Panc1 (cell line): ENCODE data around the gene NIPAL3. TPM values are rescaled to one million over a fixed set of nuclear protein-coding genes. Genes with fewer than 3 reads are reported as not detected.

Source experiments
- ATAC-seq: fragments of 200-7000 bp; cut with Tn5 transposase; 2 replicates; pipeline ENCODE4 v1.9.1; 2020; ENCODE audit warnings: mild to moderate bottlenecking, moderate library complexity
- BruUV-seq: library from RNA; stranded (reverse); fragments of 400-500 nt; replicated peaks from 2 replicates; lab custom pipeline; 2021; lab: Mats Ljungman, UMichigan
- CTCF ChIA-PET: fragments of 300-600 bp; sonication (Branson Sonifier 250); formaldehyde crosslinking; loops from one replicate; lab custom pipeline; 2022; ENCODE audit warnings: antibody characterized with exemption; lab: Charles Lee
- POLR2A ChIA-PET: fragments of 300-600 bp; sonication (Branson Sonifier 250); formaldehyde crosslinking; loops from one replicate; lab custom pipeline; 2022; ENCODE audit warnings: antibody characterized with exemption; lab: Charles Lee
- DNase-seq: peaks from one replicate; pipeline ENCODE4 v3.0.0-alpha.2; 2010; ENCODE audit warnings: low read depth, low spot score
- H3K27ac ChIP-seq: 2 replicates; pipeline ENCODE4 v1.5.1; 2011; ENCODE audit warnings: mild to moderate bottlenecking, low read length, inconsistent platforms
- H3K27me3 ChIP-seq: fragments of 200-500 bp; sonication (Bioruptor generic); 2 replicates; pipeline ENCODE4 v1.6.0; 2014; ENCODE audit warnings: low read length, inconsistent platforms; ENCODE audit not compliant: control insufficient read depth, insufficient read depth
- H3K36me3 ChIP-seq: fragments of 200-500 bp; sonication (Bioruptor generic); 2 replicates; pipeline ENCODE4 v1.5.1; 2014; ENCODE audit warnings: inconsistent platforms, mild to moderate bottlenecking, low read length, moderate library complexity; ENCODE audit not compliant: control insufficient read depth, insufficient read depth
- H3K4me1 ChIP-seq: 2 replicates; pipeline ENCODE4 v1.5.1; 2011; ENCODE audit warnings: inconsistent platforms, mild to moderate bottlenecking, low read length, moderate library complexity; ENCODE audit not compliant: control insufficient read depth, insufficient read depth
- H3K4me3 ChIP-seq, 2 experiments: 2 replicates each; pipeline ENCODE4 v1.5.1; 2011 to 2012; ENCODE audit warnings: low read depth in 2 of 2, low read length in 2 of 2, mild to moderate bottlenecking in 2 of 2, inconsistent platforms in 1 of 2, moderate library complexity in 1 of 2
- H3K9me3 ChIP-seq: fragments of 200-500 bp; sonication (Bioruptor generic); 2 replicates; pipeline ENCODE4 v1.5.1; 2014; ENCODE audit warnings: low read depth, mild to moderate bottlenecking, inconsistent platforms, low read length, moderate library complexity; ENCODE audit not compliant: control insufficient read depth, insufficient read depth
- CTCF ChIP-seq: fragments of 450-650 bp; IDR thresholded peaks from 2 replicates; pipeline ENCODE4 v1.5.1; 2017; ENCODE audit warnings: mild to moderate bottlenecking
- POLR2AphosphoS5 ChIP-seq: IDR thresholded peaks from 2 replicates; pipeline ENCODE4 v1.6.1; 2012; ENCODE audit warnings: mild to moderate bottlenecking, low read depth, low read length, moderate library complexity
- SIN3A ChIP-seq: IDR thresholded peaks from 2 replicates; pipeline ENCODE4 v1.6.1; 2012; ENCODE audit warnings: low read depth, mild to moderate bottlenecking, low read length, moderate library complexity, borderline replicate concordance; ENCODE audit not compliant: insufficient read depth
- TCF7L2 ChIP-seq: IDR thresholded peaks from 2 replicates; pipeline ENCODE4 v1.6.1; 2011; ENCODE audit warnings: mild to moderate bottlenecking, low read depth, low read length, inconsistent platforms
- in situ Hi-C: cut with HindIII; loops from 2 replicates; pipeline ENCODE4 v1.10.0; 2016; ENCODE audit warnings: low sequenced_read_pairs, low pct_unique_long_range_greater_than_20kb
- intact Hi-C: fragments of 100-400 bp; cut with micrococcal nuclease; formaldehyde crosslinking; loops from one replicate; pipeline ENCODE4 v1.10.0; 2022; ENCODE audit not compliant: unreplicated experiment
- total RNA-seq: library from RNA; stranded (reverse); gene quantifications from one replicate; pipeline ENCODE4 v1.2.1, GENCODE V29; 2021; ENCODE audit not compliant: unreplicated experiment
- TF ChIP-seq, protein P1 (sequence below), 2 experiments: IDR thresholded peaks; 2 replicates each; pipeline ENCODE4 v1.6.1; 2011 to 2012; ENCODE audit warnings: low read depth in 2 of 2, control low read depth in 1 of 2, low read length in 1 of 2, mild to moderate bottlenecking in 1 of 2, moderate library complexity in 1 of 2; ENCODE audit not compliant: insufficient read depth in 1 of 2

NIPAL3 gene
- total RNA-seq, 1 experiment from 2014 or later = 13.6 TPM

GRCh38 chr1:24400065-24400464 lies 15.5 kb upstream of the NIPAL3 start:
- ATAC-seq = no peak
- Histone ChIP-seq H3K4me3 (no peak overlapping the region), H3K27ac (no peak overlapping the region), H3K4me1 (no peaks in the 10 kb centered on the region), H3K9me3 (no peaks in the 10 kb centered on the region), H3K27me3 (no peaks in the 10 kb centered on the region), H3K36me3 (no peaks in the 10 kb centered on the region)
- intact Hi-C loops = no loop called here
- TF ChIP-seq, protein P1, sequence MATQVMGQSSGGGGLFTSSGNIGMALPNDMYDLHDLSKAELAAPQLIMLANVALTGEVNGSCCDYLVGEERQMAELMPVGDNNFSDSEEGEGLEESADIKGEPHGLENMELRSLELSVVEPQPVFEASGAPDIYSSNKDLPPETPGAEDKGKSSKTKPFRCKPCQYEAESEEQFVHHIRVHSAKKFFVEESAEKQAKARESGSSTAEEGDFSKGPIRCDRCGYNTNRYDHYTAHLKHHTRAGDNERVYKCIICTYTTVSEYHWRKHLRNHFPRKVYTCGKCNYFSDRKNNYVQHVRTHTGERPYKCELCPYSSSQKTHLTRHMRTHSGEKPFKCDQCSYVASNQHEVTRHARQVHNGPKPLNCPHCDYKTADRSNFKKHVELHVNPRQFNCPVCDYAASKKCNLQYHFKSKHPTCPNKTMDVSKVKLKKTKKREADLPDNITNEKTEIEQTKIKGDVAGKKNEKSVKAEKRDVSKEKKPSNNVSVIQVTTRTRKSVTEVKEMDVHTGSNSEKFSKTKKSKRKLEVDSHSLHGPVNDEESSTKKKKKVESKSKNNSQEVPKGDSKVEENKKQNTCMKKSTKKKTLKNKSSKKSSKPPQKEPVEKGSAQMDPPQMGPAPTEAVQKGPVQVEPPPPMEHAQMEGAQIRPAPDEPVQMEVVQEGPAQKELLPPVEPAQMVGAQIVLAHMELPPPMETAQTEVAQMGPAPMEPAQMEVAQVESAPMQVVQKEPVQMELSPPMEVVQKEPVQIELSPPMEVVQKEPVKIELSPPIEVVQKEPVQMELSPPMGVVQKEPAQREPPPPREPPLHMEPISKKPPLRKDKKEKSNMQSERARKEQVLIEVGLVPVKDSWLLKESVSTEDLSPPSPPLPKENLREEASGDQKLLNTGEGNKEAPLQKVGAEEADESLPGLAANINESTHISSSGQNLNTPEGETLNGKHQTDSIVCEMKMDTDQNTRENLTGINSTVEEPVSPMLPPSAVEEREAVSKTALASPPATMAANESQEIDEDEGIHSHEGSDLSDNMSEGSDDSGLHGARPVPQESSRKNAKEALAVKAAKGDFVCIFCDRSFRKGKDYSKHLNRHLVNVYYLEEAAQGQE (IDR thresholded peaks at IDR 0.05; ENCODE audit: insufficient read depth in 1 of 2, low read depth in 2 of 2, low read length in 1 of 2) = no peak
- no peak for TF ChIP-seq TCF7L2
- no peak for TF ChIP-seq POLR2AphosphoS5
- no peak for TF ChIP-seq CTCF
- no peak for TF ChIP-seq SIN3A
- POLR2A ChIA-PET = no interaction called here
- no peak for DNase-seq
- CTCF ChIA-PET = interaction anchor here (0.6 to 1.2 kb wide), 2 partner anchors 198 to 662 kb away, joined by 3 read pairs; no protein-coding TSS in a partner anchor
- BruUV-seq = no TSS peak
- in situ Hi-C loops = no loop called here

GRCh38 chr1:24403806-24404205 lies 11.8 kb upstream of the NIPAL3 start:
- H3K27ac ChIP-seq = no peak overlapping the region
- H3K9me3 ChIP-seq = no peaks in the 10 kb centered on the region
- POLR2A ChIA-PET = interaction anchor here (0.7 kb wide), 1 partner anchor 13 kb away, joined by 3 read pairs; no protein-coding TSS in a partner anchor
- H3K36me3 ChIP-seq = no peaks in the 10 kb centered on the region
- ATAC-seq (no peak), DNase-seq (no peak)
- intact Hi-C loops = no loop called here
- CTCF ChIA-PET = interaction anchor here (1.4 kb wide), 1 partner anchor 254 kb away, joined by 7 read pairs; no protein-coding TSS in a partner anchor
- no peak overlapping the region for H3K4me3 ChIP-seq
- BruUV-seq = no TSS peak
- no peaks in the 10 kb centered on the region for H3K27me3 ChIP-seq
- no peak for TF ChIP-seq TCF7L2
- TF ChIP-seq POLR2AphosphoS5 = no peak
- TF ChIP-seq CTCF = no peak
- no peak for TF ChIP-seq SIN3A
- TF ChIP-seq, protein P1 (IDR thresholded peaks at IDR 0.05; ENCODE audit: insufficient read depth in 1 of 2, low read depth in 2 of 2, low read length in 1 of 2) = no peak
- in situ Hi-C loops = no loop called here
- H3K4me1 ChIP-seq = no peaks in the 10 kb centered on the region
